ENCODE data around the gene TRAM2. TPM values are rescaled to one million over a fixed set of nuclear protein-coding genes. Genes with fewer than 3 reads are reported as not detected.

TRAM2 gene
- total and polyA plus RNA-seq, 2 of the 13 experiments (the other 11 are each of a cell fraction or from before 2014, with no cell fraction given) = 49.1 to 72.5 TPM

GRCh38 chr6:52517502-52518278, 59.2 kb downstream of the TRAM2 start (continued):
- TF ChIP-seq YY1 (IDR thresholded peaks at IDR 0.05; ENCODE audit: insufficient read depth, insufficient replicate concordance, low read depth, low read length) (peak; percentile 86), HNF4G (IDR thresholded peaks at IDR 0.05; ENCODE audit: borderline replicate concordance, low read depth, low read length) (0 out of 2 replicates have a peak, but pooled peaks have one; percentile 11), HNF4G (CRISPR knock-in tag; IDR thresholded peaks at IDR 0.05; ENCODE audit: borderline replicate concordance, low read depth) (peak; percentile 63), ZMYM4 (CRISPR knock-in tag; IDR thresholded peaks at IDR 0.05) (no peak), RBAK (CRISPR knock-in tag; IDR thresholded peaks at IDR 0.05) (no peak), REXO4 (CRISPR knock-in tag; IDR thresholded peaks at IDR 0.05; ENCODE audit: borderline replicate concordance) (no peak), MAF1 (CRISPR knock-in tag; IDR thresholded peaks at IDR 0.05; ENCODE audit: borderline replicate concordance) (no peak), TEAD2 (CRISPR knock-in tag; IDR thresholded peaks at IDR 0.05) (no peak), RBM39 (IDR thresholded peaks at IDR 0.05; ENCODE audit: low read depth, low read length, poor library complexity, severe bottlenecking) (peak; percentile 71), NCOA1 (CRISPR knock-in tag; IDR thresholded peaks at IDR 0.05) (no peak), ZBTB14 (CRISPR knock-in tag; IDR thresholded peaks at IDR 0.05) (no peak), DZIP1 (CRISPR knock-in tag; IDR thresholded peaks at IDR 0.05) (no peak), ZMYM2 (CRISPR knock-in tag; IDR thresholded peaks at IDR 0.05) (no peak; the same call in 1 of the 2 replicates), HOXA5 (CRISPR knock-in tag; IDR thresholded peaks at IDR 0.05) (peak; percentile 28; the same call in 1 of the 2 replicates), SALL2 (CRISPR knock-in tag; IDR thresholded peaks at IDR 0.05) (0 out of 2 replicates have a peak, but pooled peaks have one; percentile 15), ZFP90 (CRISPR knock-in tag; IDR thresholded peaks at IDR 0.05; ENCODE audit: borderline replicate concordance) (peak; percentile 66; the same call in 1 of the 2 replicates), FOXM1 (CRISPR knock-in tag; IDR thresholded peaks at IDR 0.05) (no peak), ZNF382 (CRISPR knock-in tag; IDR thresholded peaks at IDR 0.05; ENCODE audit: borderline replicate concordance) (no peak), TRIM24 (CRISPR knock-in tag; IDR thresholded peaks at IDR 0.05) (peak; percentile 59; the same call in 1 of the 2 replicates), FOXJ3 (CRISPR knock-in tag; IDR thresholded peaks at IDR 0.05; ENCODE audit: borderline replicate concordance) (0 out of 2 replicates have a peak, but pooled peaks have one; percentile 14), ZNF350 (CRISPR knock-in tag; IDR thresholded peaks at IDR 0.05; ENCODE audit: borderline replicate concordance, low read depth) (peak; percentile 61; the same call in 1 of the 2 replicates), ZBTB7A (CRISPR knock-in tag; IDR thresholded peaks at IDR 0.05) (no peak), ATRX (CRISPR knock-in tag; IDR thresholded peaks at IDR 0.05; ENCODE audit: borderline replicate concordance) (no peak), HIVEP1 (CRISPR knock-in tag; IDR thresholded peaks at IDR 0.05) (peak; percentile 74; the same call in 1 of the 2 replicates), RAD21 (CRISPR knock-in tag; IDR thresholded peaks at IDR 0.05) (no peak), DR1 (CRISPR knock-in tag; IDR thresholded peaks at IDR 0.05) (0 out of 2 replicates have a peak, but pooled peaks have one; percentile 57), MXI1 (IDR thresholded peaks at IDR 0.05; ENCODE audit: borderline replicate concordance, low read depth, low read length) (peak; percentile 56; the same call in 1 of the 3 replicates), MTF2 (CRISPR knock-in tag; IDR thresholded peaks at IDR 0.05; ENCODE audit: borderline replicate concordance) (no peak)

All from HepG2 (cell line).